NT2/D1 (cell line): ENCODE data around the gene EFNA3.

ENCODE experiments used
- DNase-seq: peaks from one replicate; pipeline ENCODE4 v3.0.0-alpha.2; 2011; ENCODE audit warnings: low read depth, low spot score
- H3K27me3 ChIP-seq: 2 replicates; pipeline ENCODE4 v1.6.0; 2011; ENCODE audit warnings: mild to moderate bottlenecking; ENCODE audit not compliant: insufficient read length, insufficient read depth
- H3K36me3 ChIP-seq: 2 replicates; pipeline ENCODE4 v1.6.1; 2011; ENCODE audit warnings: mild to moderate bottlenecking, low read length, mixed read lengths; ENCODE audit not compliant: insufficient read depth, insufficient read length
- H3K4me1 ChIP-seq: 2 replicates; pipeline ENCODE4 v1.5.1; 2011; ENCODE audit not compliant: insufficient read depth, insufficient read length
- H3K4me3 ChIP-seq: 2 replicates; pipeline ENCODE4 v1.5.1; 2011; ENCODE audit warnings: low read depth; ENCODE audit not compliant: insufficient read length
- H3K9ac ChIP-seq: 2 replicates; pipeline ENCODE4 v1.6.0; 2011; ENCODE audit warnings: low read depth; ENCODE audit not compliant: insufficient read length
- H3K9me3 ChIP-seq: 2 replicates; pipeline ENCODE4 v1.5.1; 2011; ENCODE audit warnings: mild to moderate bottlenecking, low read length; ENCODE audit not compliant: insufficient read depth
- SUZ12 ChIP-seq: IDR thresholded peaks from 2 replicates; pipeline ENCODE4 v1.6.1; 2011; ENCODE audit not compliant: insufficient read length, insufficient read depth; ENCODE audit errors: extremely low read depth
- YY1 ChIP-seq: IDR thresholded peaks from 2 replicates; pipeline ENCODE4 v1.6.1; 2011; ENCODE audit not compliant: insufficient read length, insufficient read depth
- ZNF274 ChIP-seq: IDR thresholded peaks from 2 replicates; pipeline ENCODE4 v1.6.1; 2011; ENCODE audit warnings: mild to moderate bottlenecking, low read depth, low read length

Gene EFNA3

GRCh38 chr1:155064111-155064831, 14.4 kb upstream of the EFNA3 start:
- Histone ChIP-seq H3K9me3 (no peaks in the 10 kb centered on the region), H3K9ac (peak overlapping the region; percentile 95), H3K4me1 (peaks cover 28% of the 10 kb centered on the region), H3K4me3 (peak overlapping the region; percentile 93), H3K36me3 (peaks cover 52% of the 10 kb centered on the region), H3K27me3 (peaks cover 6% of the 10 kb centered on the region)
- no peak for TF ChIP-seq SUZ12
- no peak for TF ChIP-seq YY1
- no peak for DNase-seq

- Histone ChIP-seq H3K9ac (peak overlapping the region; percentile 95), H3K27me3 (peaks cover 6% of the 10 kb centered on the region), H3K4me1 (peaks cover 34% of the 10 kb centered on the region), H3K36me3 (peaks cover 52% of the 10 kb centered on the region), H3K9me3 (no peaks in the 10 kb centered on the region), H3K4me3 (peak overlapping the region; percentile 93)
- DNase-seq = no peak
- TF ChIP-seq SUZ12 (no peak), YY1 (no peak), ZNF274 (no peak)
Observed at GRCh38 chr1:155064832-155065429, 13.7 kb upstream of the EFNA3 start.

- H3K9me3 ChIP-seq = no peaks in the 10 kb centered on the region
- no peak overlapping the region for H3K4me3 ChIP-seq
- peaks cover 40% of the 10 kb centered on the region for H3K4me1 ChIP-seq
- peaks cover 44% of the 10 kb centered on the region for H3K36me3 ChIP-seq
- H3K9ac ChIP-seq = no peak overlapping the region
- H3K27me3 ChIP-seq = peaks cover 6% of the 10 kb centered on the region
- DNase-seq = no peak
- TF ChIP-seq SUZ12 (no peak), YY1 (no peak), ZNF274 (no peak)
Observed at GRCh38 chr1:155066777-155067176, 11.9 kb upstream of the EFNA3 start.

GRCh38 chr1:155068599-155068998, 10.0 kb upstream of the EFNA3 start:
- no peak for DNase-seq
- TF ChIP-seq YY1 (no peak), SUZ12 (no peak), ZNF274 (no peak)
- H3K36me3 ChIP-seq = peaks cover 44% of the 10 kb centered on the region
- H3K4me3 ChIP-seq = no peak overlapping the region
- H3K27me3 ChIP-seq = no peaks in the 10 kb centered on the region
- no peaks in the 10 kb centered on the region for H3K9me3 ChIP-seq
- H3K9ac ChIP-seq = no peak overlapping the region
- H3K4me1 ChIP-seq = peaks cover 47% of the 10 kb centered on the region

GRCh38 chr1:155069551-155070157, 9.0 kb upstream of the EFNA3 start:
- no peaks in the 10 kb centered on the region for H3K27me3 ChIP-seq
- no peak for DNase-seq
- no peaks in the 10 kb centered on the region for H3K9me3 ChIP-seq
- H3K4me3 ChIP-seq = no peak overlapping the region
- TF ChIP-seq YY1 (no peak), SUZ12 (no peak), ZNF274 (no peak)
- peaks cover 50% of the 10 kb centered on the region for H3K4me1 ChIP-seq
- H3K36me3 ChIP-seq = peaks cover 44% of the 10 kb centered on the region
- H3K9ac ChIP-seq = no peak overlapping the region

- Histone ChIP-seq H3K9ac (peak overlapping the region; percentile 29), H3K4me3 (no peak overlapping the region), H3K36me3 (peaks cover 40% of the 10 kb centered on the region), H3K9me3 (no peaks in the 10 kb centered on the region), H3K27me3 (no peaks in the 10 kb centered on the region), H3K4me1 (peaks cover 46% of the 10 kb centered on the region)
- no peak for DNase-seq
- TF ChIP-seq YY1 (no peak), ZNF274 (no peak), SUZ12 (no peak)
Observed at GRCh38 chr1:155070158-155070621, 8.4 kb upstream of the EFNA3 start.
